Aorta (tissue), 5 donors: ENCODE results near the gene MESP2. TPM values are rescaled to one million over a fixed set of nuclear protein-coding genes. Genes with fewer than 3 reads are reported as not detected.

ENCODE experiments used
- ATAC-seq: fragments of 200-7000 bp; cut with Tn5 transposase; one replicate; pipeline ENCODE4 v1.9.1; 2022; ENCODE audit warnings: moderate library complexity; ENCODE audit not compliant: low FRiP score
- DNase-seq, 2 donors: peaks; one replicate each; pipeline ENCODE4 v3.0.0-alpha.2; 2020
- H3K27ac ChIP-seq, 2 donors: one replicate each; pipeline ENCODE4 v1.5.1; 2013; ENCODE audit warnings: low read length in 2 of 2, mild to moderate bottlenecking in 2 of 2, moderate library complexity in 2 of 2, control low read depth in 1 of 2, inconsistent platforms in 1 of 2, low read depth in 1 of 2
- H3K27me3 ChIP-seq, 2 donors: one replicate each; pipeline ENCODE4 v1.6.1; 2013; ENCODE audit warnings: control low read depth in 1 of 2, low read length in 1 of 2, mild to moderate bottlenecking in 1 of 2, moderate library complexity in 1 of 2; ENCODE audit not compliant: insufficient read depth in 2 of 2, control insufficient read depth in 1 of 2
- H3K36me3 ChIP-seq, 2 donors: one replicate each; pipeline ENCODE4 v1.6.1; 2013; ENCODE audit warnings: control low read depth in 1 of 2, low read length in 1 of 2, mild to moderate bottlenecking in 1 of 2; ENCODE audit not compliant: insufficient read depth in 2 of 2, control insufficient read depth in 1 of 2
- H3K4me1 ChIP-seq, 2 donors: one replicate each; pipeline ENCODE4 v1.6.1; 2013; ENCODE audit warnings: low read length in 2 of 2, control low read depth in 1 of 2, mild to moderate bottlenecking in 1 of 2, moderate library complexity in 1 of 2; ENCODE audit not compliant: insufficient read depth in 2 of 2, control insufficient read depth in 1 of 2
- H3K4me3 ChIP-seq, 2 donors: one replicate each; pipeline ENCODE4 v1.5.1; 2013; ENCODE audit warnings: low read length in 2 of 2, control low read depth in 1 of 2, mild to moderate bottlenecking in 1 of 2
- H3K9me3 ChIP-seq: one replicate; pipeline ENCODE4 v1.6.1; 2013; ENCODE audit warnings: mild to moderate bottlenecking, low read length; ENCODE audit not compliant: control insufficient read depth
- WGBS, 2 donors: extraction: QIAGEN DNeasy Blood & Tissue Kit; methylation state at CpG; one replicate each; pipeline ENCODE4 v1.1.7; 2013; 5-methylcytosine and 5-hydroxymethylcytosine counted together
- intact Hi-C, 2 donors: fragments of 100-400 bp; cut with DNase I; formaldehyde crosslinking; loops; one replicate each; pipeline versions ENCODE4 v1.14.2 to v1.15.0; 2022
- polyA plus RNA-seq, 2 donors: library from polyadenylated mRNA; stranded (reverse); fragments of 200-250 nt; gene quantifications; one replicate each; pipeline ENCODE4 v1.2.3, GENCODE V29; 2013
- total RNA-seq, 2 donors: library from RNA; stranded (reverse); fragmentation: NEBNext Ultra II Directional; extraction: Animal tissue kit (Norgen Biotek cat#: 25700); gene quantifications; one replicate each; pipeline ENCODE4 v1.2.1, GENCODE V29; 2021
- donor health status: healthy with polysubstance abuse.
- donor health status: Bipolar disorder and iron deficiency.
- donor health status: DM: no; HTN: no; CAD: no.
- donor health status: DM: no; HTN: no; CAD: no.
- donor health status: DM: yes; HTN: yes; CAD: no.

Gene MESP2
- total and polyA plus RNA-seq, 4 donors, result 3.0 TPM; not detected in 3

DNA sequence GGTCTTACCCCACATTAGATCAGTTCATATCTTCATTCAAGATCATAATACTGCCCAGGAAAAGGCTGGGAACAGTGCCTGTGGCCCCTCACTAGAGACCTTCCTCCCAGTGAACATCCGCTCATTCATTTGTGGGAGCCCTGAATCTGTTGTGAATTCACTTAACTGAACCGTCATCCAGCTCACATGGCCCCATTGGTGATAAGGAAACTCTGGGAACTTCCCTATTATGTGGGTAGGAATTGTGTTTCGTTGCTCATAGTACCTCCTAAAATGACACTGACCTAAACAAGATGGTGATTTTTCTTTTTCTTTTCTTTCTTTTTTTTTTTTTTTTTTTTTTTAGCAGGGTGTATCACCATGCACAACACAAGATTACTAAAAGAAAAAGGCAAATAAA lies 6.8 kb upstream of the MESP2 start:
- intact Hi-C loops, result loop anchor here in 1 of 2 donors (10.0 kb wide), 1 partner anchor 305 kb away; no protein-coding TSS in a partner anchor
- no peak overlapping the region for H3K27ac ChIP-seq
- ATAC-seq (no peak), DNase-seq (peak in 1 of 2 donors; percentile 17)
- 93 to 96% methylated on average over 3 of the region's 3 CpGs for WGBS, 2 donors
- H3K9me3 ChIP-seq, result no peaks in the 10 kb centered on the region
- no peak overlapping the region for H3K4me3 ChIP-seq
- H3K36me3 ChIP-seq, result no peaks in the 10 kb centered on the region
- H3K4me1 ChIP-seq, result no peaks in the 10 kb centered on the region
- H3K27me3 ChIP-seq, result no peaks in the 10 kb centered on the region

DNA sequence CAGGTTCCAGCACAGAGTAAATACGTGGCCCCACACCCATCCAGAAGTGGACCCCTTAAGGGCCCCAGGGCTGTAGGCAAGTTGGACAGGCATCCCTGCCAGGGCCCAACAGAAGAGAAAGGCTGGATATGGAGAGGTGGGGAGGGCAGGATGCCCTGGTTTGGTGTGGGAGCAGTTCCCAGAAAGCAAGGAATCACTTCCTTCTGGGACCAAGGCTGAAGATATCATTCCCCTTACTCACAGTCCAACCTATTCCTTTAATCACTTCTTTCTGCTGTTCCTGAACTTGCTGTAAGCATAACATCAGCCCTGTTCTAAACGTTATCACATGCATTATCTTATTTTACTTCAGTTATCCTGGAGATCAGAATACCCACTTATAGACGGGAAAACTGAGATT lies 6.1 kb upstream of the MESP2 start:
- intact Hi-C loops, result loop anchor here in 1 of 2 donors (10.0 kb wide), 1 partner anchor 55 kb away; no protein-coding TSS in a partner anchor
- H3K4me1 ChIP-seq, result no peaks in the 10 kb centered on the region
- H3K27ac ChIP-seq, result no peak overlapping the region
- ATAC-seq (no peak), DNase-seq (no peak)
- H3K9me3 ChIP-seq, result no peaks in the 10 kb centered on the region
- 80 to 88% methylated on average over 3 of the region's 3 CpGs for WGBS, 2 donors
- H3K36me3 ChIP-seq, result no peaks in the 10 kb centered on the region
- no peak overlapping the region for H3K4me3 ChIP-seq
- no peaks in the 10 kb centered on the region for H3K27me3 ChIP-seq

DNA sequence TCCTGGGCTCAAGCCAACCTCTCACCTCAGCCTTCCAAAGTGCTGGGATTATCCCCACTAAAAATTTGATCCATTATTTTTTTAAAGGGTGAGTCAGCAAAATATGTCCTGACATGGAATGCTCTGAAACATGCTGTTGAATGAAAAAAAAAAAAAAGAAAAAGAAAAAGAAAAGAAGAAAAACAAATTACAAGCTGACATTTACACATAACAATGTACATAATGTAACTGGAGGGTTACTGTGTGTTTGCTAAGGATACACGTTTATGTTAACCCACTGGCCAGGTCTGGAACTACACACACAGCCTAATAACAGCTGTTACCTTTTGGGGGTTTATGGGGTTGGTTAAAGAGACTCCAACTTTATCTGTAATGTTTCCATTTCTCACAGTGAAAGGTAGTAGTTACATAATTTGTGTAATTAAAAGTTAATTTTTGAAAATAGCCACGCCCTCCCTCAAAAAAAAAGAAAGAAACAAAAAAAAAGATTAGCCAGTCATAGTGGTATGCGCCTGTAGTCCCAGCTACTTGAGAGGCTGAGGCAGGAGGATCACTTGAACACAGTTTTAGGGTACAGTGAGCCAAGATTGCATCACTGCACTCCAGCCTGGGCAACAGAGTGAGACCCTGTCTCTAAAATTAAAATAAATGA lies 3.1 kb upstream of the MESP2 start:
- no peak for DNase-seq
- no peaks in the 10 kb centered on the region for H3K27me3 ChIP-seq
- intact Hi-C loops, result loop anchor here in 1 of 2 donors (10.0 kb wide), 1 partner anchor 52 kb away; no protein-coding TSS in a partner anchor

DNA sequence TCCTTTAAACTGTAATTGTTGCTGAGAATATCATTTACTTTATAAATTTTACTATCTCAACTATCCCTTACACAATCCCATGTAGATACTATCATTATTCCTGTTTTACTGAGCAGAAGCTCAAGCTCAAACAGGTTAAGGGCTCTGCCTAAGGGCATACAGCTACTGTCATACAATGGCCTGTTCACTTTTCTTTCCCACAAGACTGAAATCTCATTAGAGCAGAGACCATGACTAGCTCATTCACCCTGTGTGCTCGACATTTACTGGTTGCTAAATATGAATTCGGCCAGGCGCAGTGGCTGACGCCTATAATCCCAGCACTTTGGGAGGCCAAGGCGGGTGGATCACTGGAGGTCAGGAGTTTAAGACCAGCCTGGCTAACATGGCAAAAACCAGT lies 1.6 kb upstream of the MESP2 start:
- no peaks in the 10 kb centered on the region for H3K9me3 ChIP-seq
- no peaks in the 10 kb centered on the region for H3K36me3 ChIP-seq
- H3K4me1 ChIP-seq, result no peaks in the 10 kb centered on the region
- no peak for ATAC-seq
- intact Hi-C loops, result loop anchor here in 1 of 2 donors (10.0 kb wide), 1 partner anchor 50 kb away; no protein-coding TSS in a partner anchor
- H3K27ac ChIP-seq, result no peak overlapping the region
- no peak for DNase-seq
- 95 to 97% methylated on average over 5 of the region's 5 CpGs for WGBS, 2 donors
- H3K4me3 ChIP-seq, result no peak overlapping the region
- H3K27me3 ChIP-seq, result no peaks in the 10 kb centered on the region

More for the DNA sequence above, 3.1 kb upstream of the MESP2 start:
- 68 to 78% methylated on average over 3 of the region's 3 CpGs for WGBS, 2 donors
- no peak overlapping the region for H3K27ac ChIP-seq
- no peaks in the 10 kb centered on the region for H3K36me3 ChIP-seq
- H3K4me1 ChIP-seq, result no peaks in the 10 kb centered on the region
- no peak for ATAC-seq
- no peaks in the 10 kb centered on the region for H3K9me3 ChIP-seq
- no peak overlapping the region for H3K4me3 ChIP-seq

DNA sequence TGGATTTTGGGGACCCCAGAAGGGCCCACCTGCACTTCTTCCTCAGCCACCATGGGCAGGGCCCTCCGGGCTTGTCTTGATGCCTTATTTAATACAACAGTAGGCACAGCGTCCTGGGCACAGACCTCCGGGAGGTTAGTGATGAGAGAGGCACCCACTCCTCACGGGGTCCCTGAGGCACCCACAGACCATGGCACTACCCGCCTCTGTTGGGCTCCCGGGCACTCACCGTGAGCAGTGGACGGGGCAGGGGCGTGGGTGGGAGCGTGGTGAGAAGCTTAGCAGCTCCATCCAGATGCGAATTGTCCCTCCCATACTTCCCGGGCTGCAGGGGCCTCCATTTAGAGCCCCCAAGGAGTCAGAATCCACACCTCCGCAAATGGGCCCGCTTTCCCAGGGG lies 317 bp upstream of the MESP2 start:
- Histone ChIP-seq H3K4me3 (no peak overlapping the region), H3K9me3 (no peaks in the 10 kb centered on the region), H3K27ac (no peak overlapping the region), H3K4me1 (no peaks in the 10 kb centered on the region), H3K27me3 (no peaks in the 10 kb centered on the region), H3K36me3 (no peaks in the 10 kb centered on the region)
- peak; percentile 31 for ATAC-seq
- intact Hi-C loops, result loop anchor here in 1 of 2 donors (10.0 kb wide), 1 partner anchor 49 kb away; no protein-coding TSS in a partner anchor
- DNase-seq, result no peak
- WGBS, 2 donors, result 56 to 79% methylated on average over 13 to 14 of the region's 14 CpGs

DNA sequence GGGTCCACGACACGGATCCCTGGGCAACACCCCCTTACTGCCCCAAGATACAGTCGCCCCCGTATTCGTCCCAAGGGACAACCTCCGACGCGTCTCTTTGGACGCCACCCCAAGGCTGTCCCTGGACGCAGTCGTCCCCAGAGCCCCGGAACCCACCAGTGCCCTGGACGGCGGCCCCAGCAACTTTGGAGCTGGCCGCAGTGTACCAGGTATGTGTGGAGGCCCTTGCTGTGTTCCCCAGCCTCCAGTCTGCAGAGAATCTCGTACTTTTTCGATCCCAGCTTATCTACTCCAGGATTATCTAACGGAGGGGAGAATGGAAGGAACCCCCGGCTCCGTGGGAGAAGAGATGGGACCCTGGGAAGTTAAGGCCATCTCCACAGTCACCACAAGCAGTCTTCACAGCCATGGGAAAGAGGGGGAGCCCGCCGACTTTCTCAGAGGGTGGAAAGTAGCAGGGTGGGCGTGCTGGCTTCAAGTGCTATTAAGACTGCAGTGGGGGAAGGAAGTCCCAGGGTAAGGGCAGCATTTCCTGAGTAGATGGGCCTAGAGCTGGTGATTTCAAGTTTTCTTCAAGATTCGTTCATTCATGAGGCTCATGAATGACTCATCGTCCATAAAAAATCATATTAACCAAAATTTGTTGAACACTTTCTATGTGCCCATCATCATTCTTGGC lies 1.1 kb downstream of the MESP2 start:
- H3K4me1 ChIP-seq, result no peaks in the 10 kb centered on the region
- DNase-seq, result no peak
- H3K27me3 ChIP-seq, result no peaks in the 10 kb centered on the region
- H3K4me3 ChIP-seq, result no peak overlapping the region
- intact Hi-C loops, result loop anchor here in 1 of 2 donors (10.0 kb wide), 1 partner anchor 48 kb away; no protein-coding TSS in a partner anchor
- no peaks in the 10 kb centered on the region for H3K9me3 ChIP-seq
- H3K27ac ChIP-seq, result no peak overlapping the region
- WGBS, 2 donors, result 65 to 75% methylated on average over 25 of the region's 25 CpGs
- H3K36me3 ChIP-seq, result no peaks in the 10 kb centered on the region
- no peak for ATAC-seq

DNA sequence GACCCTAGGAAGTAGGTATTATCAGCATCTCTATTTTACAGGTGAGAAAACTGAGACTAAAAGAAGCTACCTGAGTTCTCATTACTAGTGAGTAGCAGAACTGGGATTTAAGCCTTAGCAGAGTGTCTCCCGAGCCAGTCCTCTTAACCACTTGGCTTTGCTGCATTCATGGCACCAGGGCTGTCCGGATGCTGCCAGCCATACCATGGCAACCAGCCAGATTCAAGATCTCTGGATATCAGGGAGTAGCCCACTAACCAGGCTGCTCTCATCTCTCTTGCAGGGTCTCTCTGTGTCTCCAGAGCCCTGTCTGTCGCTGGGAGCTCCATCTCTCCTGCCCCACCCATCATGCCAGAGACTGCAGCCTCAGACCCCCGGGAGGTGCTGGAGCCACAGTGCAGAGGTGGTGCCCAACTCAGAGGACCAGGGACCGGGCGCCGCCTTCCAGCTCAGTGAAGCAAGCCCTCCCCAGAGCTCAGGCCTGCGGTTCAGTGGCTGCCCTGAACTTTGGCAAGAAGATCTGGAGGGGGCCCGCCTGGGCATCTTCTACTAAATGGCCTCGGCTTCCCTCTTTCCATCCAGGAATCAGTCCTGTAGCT lies 1.7 kb downstream of the MESP2 start:
- ATAC-seq (no peak), DNase-seq (no peak)
- Histone ChIP-seq H3K27me3 (no peaks in the 10 kb centered on the region), H3K36me3 (no peaks in the 10 kb centered on the region), H3K9me3 (no peaks in the 10 kb centered on the region), H3K4me3 (no peak overlapping the region), H3K4me1 (no peaks in the 10 kb centered on the region), H3K27ac (no peak overlapping the region)
- intact Hi-C loops, result loop anchor here in 1 of 2 donors (10.0 kb wide), 1 partner anchor 47 kb away; no protein-coding TSS in a partner anchor
- WGBS, 2 donors, result 66 to 72% methylated on average over 10 of the region's 10 CpGs

DNA sequence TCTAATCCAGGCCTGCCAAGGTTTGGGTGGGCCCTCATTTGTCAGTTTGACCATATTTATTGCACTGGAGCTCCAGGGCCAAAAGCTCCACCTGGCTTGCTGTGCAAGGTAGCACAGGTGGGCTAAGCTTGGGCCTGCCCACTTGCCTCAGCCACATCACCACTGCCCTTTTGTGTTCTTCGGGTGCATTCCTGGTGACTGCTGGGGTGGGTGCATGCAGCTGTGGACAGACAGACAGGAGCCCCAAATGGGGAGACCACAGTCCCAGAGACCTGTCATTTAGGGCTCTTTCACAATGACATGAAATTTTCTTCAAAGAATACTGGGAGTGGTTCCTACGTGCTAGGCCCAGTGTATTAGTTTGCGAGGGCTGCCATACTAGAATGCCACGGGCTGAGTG lies 2.7 kb downstream of the MESP2 start:
- WGBS, 2 donors, result 93 to 94% methylated on average over 4 of the region's 4 CpGs
- intact Hi-C loops, result loop anchor here in 1 of 2 donors (10.0 kb wide), 1 partner anchor 46 kb away; no protein-coding TSS in a partner anchor
- H3K4me3 ChIP-seq, result no peak overlapping the region
- H3K27ac ChIP-seq, result no peak overlapping the region
- no peaks in the 10 kb centered on the region for H3K4me1 ChIP-seq
- ATAC-seq (no peak), DNase-seq (no peak)
- no peaks in the 10 kb centered on the region for H3K36me3 ChIP-seq
- no peaks in the 10 kb centered on the region for H3K9me3 ChIP-seq
- no peaks in the 10 kb centered on the region for H3K27me3 ChIP-seq
